Transverse colon (tissue), 4 donors: ENCODE results near the gene SLC2A13.

ENCODE experiments used
- CTCF ChIP-seq, 5 experiments: fragments of 200-600 bp in 3 of 5; fragments of 450-650 bp in 2 of 5; sonication (generic) in 3 of 5; IDR thresholded peaks; 1 replicate in 2 of 5; 2 replicates in 3 of 5; pipeline ENCODE4 v1.5.1; 2016 to 2017; ENCODE audit warnings: antibody characterized with exemption in 5 of 5, inconsistent platforms in 3 of 5, mild to moderate bottlenecking in 2 of 5, moderate library complexity in 1 of 5
- POLR2A ChIP-seq: fragments of 450-650 bp; IDR thresholded peaks from one replicate; pipeline ENCODE4 v1.6.1; 2016; ENCODE audit warnings: antibody characterized with exemption, mild to moderate bottlenecking, moderate library complexity
- POLR2AphosphoS5 ChIP-seq, 3 donors: sonication (generic); formaldehyde crosslinking; IDR thresholded peaks; one replicate each; pipeline ENCODE4 v1.6.1; 2016; ENCODE audit warnings: antibody characterized with exemption in 3 of 3

DNA sequence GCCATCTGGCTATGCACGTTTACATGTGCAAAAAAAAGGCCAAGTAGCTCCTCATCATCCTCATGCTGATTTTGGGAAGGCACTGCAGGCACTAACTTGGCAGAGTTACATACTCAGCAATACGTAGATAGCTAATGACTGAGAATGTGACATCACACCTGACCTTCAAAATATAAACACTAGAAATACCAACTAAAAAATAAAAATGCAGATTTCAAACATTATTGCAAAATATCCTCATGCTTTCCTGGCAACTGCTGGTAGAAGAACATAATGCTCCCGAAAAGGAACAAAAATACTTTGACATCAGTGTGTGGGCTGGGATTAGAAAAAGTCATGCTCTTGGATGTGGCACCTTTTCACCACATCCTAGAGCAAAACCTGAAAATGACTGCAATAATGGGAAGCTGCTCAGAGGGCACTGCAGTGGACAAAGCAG, 333.0 kb downstream of the SLC2A13 start:
- no peak for TF ChIP-seq CTCF (IDR thresholded peaks at IDR 0.05)
- no peak for TF ChIP-seq POLR2A
- TF ChIP-seq POLR2AphosphoS5 (IDR thresholded peaks at IDR 0.05), result no peak
